ENCODE data around the gene CHST12. TPM values are rescaled to one million over a fixed set of nuclear protein-coding genes. Genes with fewer than 3 reads are reported as not detected.

Gene CHST12
- total and polyA plus RNA-seq, 12 donors: 2.5 to 31.2 (median 19.4) TPM

- no peak overlapping the region for H3K27ac ChIP-seq
- no peaks in the 10 kb centered on the region for H3K36me3 ChIP-seq (replicated peaks in 1 of 2)
- intact Hi-C loops (cut with DNase I): no loop called here
- no peaks in the 10 kb centered on the region for H3K9me3 ChIP-seq (replicated peaks in 1 of 3)
- H3K27me3 ChIP-seq: no peaks in the 10 kb centered on the region
- 88 to 95% (median 89%) methylated on average over 10 of the region's 10 CpGs for WGBS, 4 donors
- DNase-seq: no peak
- H3K4me3 ChIP-seq: no peak overlapping the region
- H3K4me1 ChIP-seq (replicated peaks in 1 of 2): no peaks in the 10 kb centered on the region
- TF ChIP-seq CTCF (IDR thresholded peaks at IDR 0.05) (no peak), POLR2A (IDR thresholded peaks at IDR 0.05) (no peak)
Observed at GRCh38 chr7:2425749-2426148, 22.3 kb downstream of the CHST12 start.

GRCh38 chr7:2431260-2431867 lies 28.0 kb downstream of the CHST12 start:
- Histone ChIP-seq H3K4me3 (no peak overlapping the region), H3K36me3 (replicated peaks in 1 of 2) (peaks cover 0 to 16% of the 10 kb centered on the region in 2 donors), H3K4me1 (replicated peaks in 1 of 2) (no peaks in the 10 kb centered on the region), H3K27ac (no peak overlapping the region), H3K27me3 (no peaks in the 10 kb centered on the region), H3K9me3 (replicated peaks in 1 of 3) (no peaks in the 10 kb centered on the region)
- intact Hi-C loops (cut with DNase I): no loop called here
- DNase-seq: no peak
- 82 to 89% (median 85%) methylated on average over 3 of the region's 3 CpGs for WGBS, 4 donors
- TF ChIP-seq CTCF (IDR thresholded peaks at IDR 0.05) (peak in 5 of 6 experiments; percentile 34 to 55 (median 41)), POLR2A (IDR thresholded peaks at IDR 0.05) (no peak)

GRCh38 chr7:2432910-2433712 lies 29.7 kb downstream of the CHST12 start:
- Histone ChIP-seq H3K4me3 (no peak overlapping the region), H3K36me3 (replicated peaks in 1 of 2) (peaks cover 0 to 16% of the 10 kb centered on the region in 2 donors), H3K9me3 (replicated peaks in 1 of 3) (no peaks in the 10 kb centered on the region), H3K27ac (no peak overlapping the region), H3K27me3 (no peaks in the 10 kb centered on the region), H3K4me1 (replicated peaks in 1 of 2) (no peaks in the 10 kb centered on the region)
- intact Hi-C loops (cut with DNase I): no loop called here
- 96 to 98% (median 98%) methylated on average over 50 to 85 of the region's 85 CpGs for WGBS, 4 donors
- no peak for TF ChIP-seq POLR2A (IDR thresholded peaks at IDR 0.05)
- no peak for TF ChIP-seq CTCF (IDR thresholded peaks at IDR 0.05)
- no peak for DNase-seq

- H3K36me3 ChIP-seq (replicated peaks in 1 of 2): peaks cover 0 to 16% of the 10 kb centered on the region in 2 donors
- H3K4me3 ChIP-seq: no peak overlapping the region
- H3K9me3 ChIP-seq (replicated peaks in 1 of 3): no peaks in the 10 kb centered on the region
- TF ChIP-seq CTCF (IDR thresholded peaks at IDR 0.05) (no peak), POLR2A (IDR thresholded peaks at IDR 0.05) (no peak)
- H3K4me1 ChIP-seq (replicated peaks in 1 of 2): no peaks in the 10 kb centered on the region
- no peak overlapping the region for H3K27ac ChIP-seq
- 91 to 98% (median 96%) methylated on average over 36 to 42 of the region's 42 CpGs for WGBS, 4 donors
- no peak for DNase-seq
- no peaks in the 10 kb centered on the region for H3K27me3 ChIP-seq
- intact Hi-C loops (cut with DNase I): no loop called here
Observed at GRCh38 chr7:2433713-2434550, 30.5 kb downstream of the CHST12 start.

Data from adrenal gland (tissue), 12 donors.